Stimulated activated CD4-positive, alpha-beta T cell treated with anti-CD3 and anti-CD28 coated beads, Interleukin-12 subunit alpha, Interleukin-12 subunit beta, amount 100 ng/mL, for 24 hours (primary cell): ENCODE data around the gene CCDC134.

Experiments
- DNase-seq, 2 experiments: peaks; one replicate each; pipeline ENCODE4 v3.0.0-alpha.2; 2020; ENCODE audit warnings: low read depth in 2 of 2

Gene CCDC134

GRCh38 chr22:41800348-41801146, at the start of gene CCDC134:
CCDC134 (plus strand) TSS chr22:41800679; CDS start chr22:41808891, 8,212 bp downstream.
- DNase-seq, result peak; percentile 78 to 91

DNA sequence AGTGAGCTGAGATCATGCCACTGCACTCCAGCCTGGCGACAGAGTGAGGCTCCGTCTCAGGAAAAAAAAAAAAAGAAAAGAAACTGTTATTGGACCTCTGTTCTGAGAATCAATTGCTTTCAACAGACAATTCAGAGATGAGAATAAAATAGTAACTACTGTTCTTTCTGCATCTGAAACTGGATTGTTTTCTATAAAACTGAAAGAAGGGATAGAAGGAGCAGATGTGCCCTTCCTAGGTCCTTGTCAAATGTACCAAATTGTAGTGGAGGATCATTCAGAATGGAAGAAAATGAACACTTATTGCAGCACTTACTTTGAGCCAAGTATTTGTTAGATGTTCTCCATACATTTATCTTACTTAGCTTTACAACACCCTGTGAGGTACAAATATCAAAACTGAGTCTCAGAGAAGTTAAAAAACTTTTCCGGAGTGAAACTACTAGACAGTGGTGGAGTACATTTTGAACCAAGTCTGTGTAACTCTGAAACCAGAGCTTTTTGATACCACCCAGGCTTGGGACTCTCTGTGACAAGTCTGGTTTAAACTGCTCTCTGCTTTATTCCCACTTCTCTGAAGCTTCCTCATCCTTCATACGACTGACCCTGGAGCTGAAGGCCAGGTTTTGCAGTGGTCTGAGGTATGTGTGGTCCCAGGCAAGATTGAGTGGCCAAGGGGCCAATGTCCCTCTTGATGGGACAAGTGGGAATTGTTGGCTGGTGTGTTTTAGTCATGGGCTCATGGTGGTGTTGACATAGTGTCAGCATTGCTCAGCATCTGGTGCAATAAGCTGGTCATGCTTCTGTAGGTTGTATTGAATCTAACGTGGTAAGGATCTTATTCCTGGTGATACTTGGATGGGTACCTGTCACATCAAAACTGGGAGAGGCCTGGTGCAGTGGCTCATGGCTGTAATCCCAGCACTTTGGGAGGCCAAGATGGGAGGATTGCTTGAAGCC, 48.2 kb upstream of the CCDC134 start:
- no peak for DNase-seq

GRCh38 chr22:41753984-41754383, 46.5 kb upstream of the CCDC134 start:
- DNase-seq, result no peak

DNA sequence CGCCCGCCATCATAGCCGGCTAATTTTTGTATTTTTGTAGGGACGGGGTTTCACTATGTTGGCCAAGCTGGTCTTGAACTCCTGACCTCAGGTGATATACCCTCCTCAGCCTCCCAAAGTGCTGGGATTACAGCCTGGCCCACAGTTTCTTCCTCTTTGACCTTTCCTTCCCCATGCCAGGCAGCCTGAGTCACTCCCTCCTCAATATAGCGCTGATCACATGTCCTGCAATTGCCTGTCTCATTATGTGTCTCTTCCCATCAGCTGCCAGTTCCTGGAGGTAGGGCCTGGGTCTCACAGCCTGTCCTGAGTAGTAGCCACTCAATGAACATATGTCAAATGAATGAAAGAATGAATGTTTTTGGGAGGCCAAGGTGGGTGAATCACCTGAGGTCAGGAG, 43.0 kb upstream of the CCDC134 start:
- DNase-seq, result no peak

DNA sequence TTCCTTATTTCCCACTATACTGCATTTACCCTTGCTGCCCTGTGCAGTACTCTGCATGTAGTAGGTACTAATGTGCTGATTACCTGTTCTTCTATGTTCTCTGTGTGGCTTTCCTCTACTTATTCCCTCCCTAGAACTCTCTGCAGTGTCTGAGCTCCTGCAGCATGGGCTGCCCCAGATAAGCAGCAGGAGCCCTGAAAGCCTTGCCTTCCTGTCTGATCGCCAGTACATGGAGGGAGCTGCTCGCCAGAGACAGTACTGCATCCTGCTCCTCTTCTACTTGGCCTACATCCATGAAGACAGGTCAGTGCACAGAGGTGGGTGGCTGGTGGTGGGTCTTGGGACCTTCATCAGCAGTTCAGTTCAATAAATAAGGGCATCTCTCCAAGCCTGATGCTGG, 42.2 kb upstream of the CCDC134 start:
- DNase-seq, result no peak

DNA sequence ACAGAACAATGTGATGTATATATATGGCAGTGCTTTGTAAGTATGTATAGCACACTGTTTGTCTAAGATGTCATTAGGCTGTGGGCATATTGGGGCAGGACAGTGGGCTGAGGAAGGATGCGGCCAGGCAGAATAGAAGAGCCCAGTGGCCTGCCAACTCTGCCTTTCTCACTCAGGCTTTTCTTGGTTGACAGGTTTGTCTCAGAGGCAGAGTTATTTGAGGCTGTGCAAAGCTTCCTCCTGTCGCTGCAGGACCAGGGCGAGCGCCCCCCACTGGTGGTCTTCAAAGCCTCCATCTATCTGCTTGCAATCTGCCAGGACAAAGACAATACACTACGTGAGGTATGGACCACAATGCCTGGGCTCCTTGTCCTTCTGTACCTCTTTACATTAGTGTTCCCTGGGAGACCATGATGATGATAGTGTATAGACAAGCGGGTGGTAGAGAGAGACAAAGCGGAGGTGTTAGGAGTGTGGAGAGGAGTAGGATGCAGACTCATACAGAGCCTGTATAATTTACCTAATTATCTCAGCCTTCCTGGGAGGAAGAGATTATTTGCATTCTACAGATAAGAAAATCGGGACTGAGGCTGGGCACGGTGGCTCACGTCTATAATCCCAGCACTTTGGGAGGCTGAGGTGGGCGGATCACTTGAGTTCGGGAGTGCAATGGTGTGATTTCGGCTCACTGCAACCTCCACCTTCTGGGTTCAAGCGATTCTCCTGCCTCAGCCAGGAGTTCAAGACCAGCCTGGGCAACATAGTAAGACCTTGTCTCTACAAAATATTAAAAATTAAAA, 37.3 kb upstream of the CCDC134 start:
- no peak for DNase-seq

- DNase-seq, result no peak
These were observed 34.0 kb upstream of the CCDC134 start for GRCh38 chr22:41766476-41766875.

DNA sequence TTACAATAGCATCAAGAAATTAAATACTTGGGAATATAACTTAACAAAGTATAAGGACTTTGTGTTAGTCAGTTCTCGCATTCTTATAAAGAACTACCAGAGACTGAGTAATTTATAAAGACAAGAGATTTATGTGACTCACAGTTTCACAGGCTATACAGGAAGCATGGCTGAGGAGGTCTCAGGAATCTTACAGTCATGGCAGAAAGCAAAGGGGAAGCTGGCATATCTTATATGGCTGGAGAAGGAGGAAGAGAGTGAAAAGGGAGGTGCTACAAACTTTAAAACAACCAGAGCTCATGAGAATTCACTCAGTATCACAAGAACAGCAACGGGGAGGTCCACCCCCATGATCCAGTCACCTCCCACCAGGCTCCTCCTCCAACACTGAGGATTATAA, 32.0 kb upstream of the CCDC134 start:
- DNase-seq, result no peak

DNA sequence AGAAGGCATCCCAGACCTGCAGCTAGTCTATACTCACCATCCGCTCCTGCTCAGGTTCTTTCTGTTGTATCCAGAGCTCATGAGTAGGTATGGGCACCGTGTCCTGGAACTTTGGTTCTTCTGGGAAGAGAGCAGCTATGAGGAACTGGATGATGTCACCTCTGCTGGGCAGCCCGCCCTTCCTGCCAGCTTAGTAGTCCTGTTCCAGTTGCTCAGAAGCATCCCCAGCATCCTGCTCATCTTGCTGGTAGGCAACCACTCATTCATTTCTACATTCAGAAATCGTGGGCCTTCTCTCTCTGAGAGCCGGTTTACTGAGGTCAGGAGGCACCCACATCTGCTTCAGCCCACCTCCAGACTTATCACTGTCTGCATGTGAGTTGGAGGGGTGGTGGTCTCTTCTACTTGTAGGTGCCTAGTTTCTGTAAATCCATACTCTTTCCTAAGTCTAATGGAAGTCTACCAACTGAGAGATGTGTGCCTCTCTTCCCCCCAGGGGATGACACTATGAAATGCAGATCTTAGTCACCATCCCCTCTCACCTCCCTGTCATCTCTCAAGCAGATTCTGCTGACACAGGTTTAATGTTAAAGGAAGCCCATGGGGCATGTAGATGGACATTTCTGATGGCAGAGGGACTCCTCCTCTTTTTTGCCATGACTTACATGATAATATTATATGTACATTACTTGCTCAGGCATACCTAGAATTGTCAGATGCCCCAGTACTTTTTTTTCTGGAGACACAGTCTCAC, 29.6 kb upstream of the CCDC134 start:
- no peak for DNase-seq

GRCh38 chr22:41772198-41772597, 28.3 kb upstream of the CCDC134 start:
- DNase-seq, result no peak

DNA sequence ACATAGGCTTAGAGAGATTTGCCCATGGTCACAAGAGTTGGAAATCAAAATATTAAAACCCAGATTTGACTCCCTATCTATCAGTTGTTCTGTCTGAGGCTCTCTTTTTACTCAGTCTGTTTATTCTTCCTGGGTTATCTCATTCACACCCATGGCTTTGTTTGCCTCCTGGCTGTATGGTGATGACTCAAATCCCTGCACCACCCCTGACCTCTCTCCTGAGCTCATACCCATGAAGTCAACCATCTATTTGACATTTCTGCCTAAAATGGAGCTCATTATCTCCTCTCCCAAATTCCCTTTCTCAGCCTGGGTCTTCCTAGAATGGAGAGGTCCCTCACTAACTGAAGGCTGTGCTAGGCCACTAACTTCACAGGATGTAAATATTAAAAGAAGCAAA, 27.8 kb upstream of the CCDC134 start:
- DNase-seq, result no peak

- DNase-seq, result no peak
These were observed 25.1 kb upstream of the CCDC134 start for GRCh38 chr22:41775338-41775737.

DNA sequence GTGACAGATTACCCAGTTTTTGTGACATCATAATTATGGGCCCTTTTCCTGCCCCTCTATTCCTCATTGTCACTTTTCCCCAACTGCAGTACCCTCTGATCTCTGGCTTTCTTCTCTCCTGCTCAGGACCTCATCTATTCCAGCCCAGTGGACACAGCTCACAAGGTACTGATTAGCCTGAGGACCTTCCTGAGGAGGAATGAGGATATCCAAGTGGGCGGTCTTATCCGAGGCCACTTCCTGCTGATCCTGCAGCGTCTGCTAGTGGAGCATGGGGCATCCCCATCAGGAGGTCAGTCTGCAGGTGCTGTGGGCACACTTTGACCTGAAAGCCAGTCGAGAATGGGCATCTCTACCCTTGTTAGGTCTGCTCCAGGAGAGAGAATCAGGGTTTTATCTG, 24.5 kb upstream of the CCDC134 start:
- no peak for DNase-seq

DNA sequence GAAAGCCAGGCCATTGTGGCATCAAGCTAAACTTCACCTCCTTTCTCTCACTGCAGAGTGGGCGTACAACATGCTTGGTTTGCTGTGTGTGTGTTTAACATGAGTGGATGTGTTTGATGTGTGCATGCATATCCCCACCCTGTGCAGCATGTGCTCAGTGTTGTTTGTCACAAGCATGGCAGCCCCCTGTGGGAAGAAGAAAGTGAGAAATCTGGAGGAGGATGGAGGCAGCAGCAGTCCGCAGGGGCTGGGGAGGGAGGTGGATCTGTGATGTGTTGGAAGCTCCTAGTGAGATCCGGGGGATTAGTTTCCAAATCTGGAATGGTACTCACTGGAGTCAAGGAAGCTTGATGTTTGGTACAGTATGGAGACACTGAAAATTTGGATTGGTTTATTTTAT, 24.1 kb upstream of the CCDC134 start:
- no peak for DNase-seq

DNA sequence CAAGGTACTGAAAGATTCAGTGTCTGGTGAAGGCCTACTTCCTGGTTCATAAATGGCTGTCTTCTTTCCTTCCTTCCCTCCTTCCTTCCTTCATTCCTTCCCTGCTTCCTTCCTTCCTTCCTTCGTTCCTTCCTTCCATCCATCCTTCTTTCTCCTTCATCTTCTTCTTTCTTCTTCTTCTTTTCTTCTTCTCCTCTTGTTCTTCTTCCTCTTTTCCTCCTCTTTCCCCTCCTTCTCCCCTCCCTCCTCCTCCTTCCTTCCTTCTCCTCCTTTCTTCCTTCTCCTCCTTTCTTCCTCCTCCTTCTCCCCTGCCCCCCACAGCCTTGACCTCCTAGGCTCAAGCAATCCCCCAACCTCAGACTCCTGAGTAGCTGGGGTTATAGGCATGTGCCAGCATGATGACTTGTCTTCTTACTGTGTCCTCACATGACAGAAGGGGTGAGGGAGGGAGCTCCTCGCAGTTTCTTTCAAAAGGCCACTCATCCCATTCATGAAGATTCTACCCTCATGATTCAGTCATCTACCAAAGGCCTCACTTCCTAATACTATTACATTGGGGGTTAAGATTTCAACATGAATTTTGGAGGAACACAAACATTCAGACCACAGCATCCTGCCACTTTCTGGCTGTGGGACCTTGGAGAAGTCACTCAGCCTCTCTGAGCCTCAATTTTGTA, 22.6 kb upstream of the CCDC134 start:
- no peak for DNase-seq

DNA sequence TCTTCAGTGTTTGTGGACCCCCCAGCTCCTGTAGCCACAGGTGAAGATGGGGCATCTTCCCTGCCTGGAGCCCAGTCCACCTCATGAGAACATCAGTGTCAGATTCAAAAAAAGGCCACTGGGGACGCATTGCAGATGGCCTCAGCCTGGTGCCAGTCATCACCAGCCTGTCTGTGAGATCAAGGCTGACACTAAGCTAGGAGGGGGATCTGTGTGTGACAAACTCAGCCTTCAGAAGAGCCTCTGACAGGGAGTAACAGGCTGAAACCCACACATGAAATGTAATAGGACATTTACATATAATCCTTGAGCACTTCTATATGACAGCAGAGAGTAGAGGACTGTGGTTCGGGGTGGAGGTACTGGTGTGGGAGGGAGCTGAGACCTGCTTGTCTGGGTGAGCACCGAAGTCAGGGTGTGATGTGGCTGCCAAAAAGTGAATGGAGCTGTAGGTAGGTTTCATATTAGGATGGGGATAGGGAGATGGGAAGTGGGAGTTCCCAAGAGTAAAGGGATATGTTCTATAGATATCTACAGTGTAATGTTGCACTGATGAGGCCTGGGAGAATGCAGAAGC, 20.5 kb upstream of the CCDC134 start:
- DNase-seq, result no peak

DNA sequence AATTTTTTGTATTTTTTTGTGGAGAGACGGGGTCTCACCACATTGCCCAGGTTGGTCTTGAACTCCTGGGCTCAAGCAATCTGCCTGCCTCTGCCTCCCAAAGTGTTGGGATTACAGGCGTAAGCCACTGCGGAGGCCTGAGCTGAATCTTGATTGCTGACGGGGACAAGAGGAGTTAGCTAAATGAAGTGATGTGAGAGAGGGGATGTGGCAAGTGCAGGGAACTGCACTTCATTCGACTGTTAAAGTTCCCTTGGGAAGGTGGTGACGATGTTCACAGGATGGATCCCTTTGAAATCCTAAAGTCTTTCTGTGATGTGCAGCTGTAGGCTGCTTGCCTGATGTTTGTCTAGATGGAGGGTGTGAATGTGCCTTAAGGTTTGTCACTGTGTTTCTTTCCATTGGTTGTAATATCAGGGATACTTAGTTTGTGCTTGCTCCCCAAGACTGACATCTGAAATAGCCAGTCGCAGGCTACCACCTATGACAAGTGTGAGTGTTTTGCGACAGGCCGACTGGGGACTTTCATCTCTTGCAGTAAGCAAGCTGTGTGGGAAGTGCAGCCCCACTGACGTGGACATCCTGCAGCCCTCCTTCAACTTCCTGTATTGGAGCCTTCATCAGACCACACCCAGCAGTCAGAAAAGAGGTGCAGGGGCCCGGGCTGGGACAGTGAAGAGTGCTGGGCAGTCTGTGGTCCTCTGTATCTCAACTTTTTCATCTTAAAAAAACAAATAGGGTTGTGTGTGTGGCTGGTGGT, 19.6 kb upstream of the CCDC134 start:
- DNase-seq, result peak; percentile 65 to 85

GRCh38 chr22:41781507-41781906, 19.0 kb upstream of the CCDC134 start:
- no peak for DNase-seq

DNA sequence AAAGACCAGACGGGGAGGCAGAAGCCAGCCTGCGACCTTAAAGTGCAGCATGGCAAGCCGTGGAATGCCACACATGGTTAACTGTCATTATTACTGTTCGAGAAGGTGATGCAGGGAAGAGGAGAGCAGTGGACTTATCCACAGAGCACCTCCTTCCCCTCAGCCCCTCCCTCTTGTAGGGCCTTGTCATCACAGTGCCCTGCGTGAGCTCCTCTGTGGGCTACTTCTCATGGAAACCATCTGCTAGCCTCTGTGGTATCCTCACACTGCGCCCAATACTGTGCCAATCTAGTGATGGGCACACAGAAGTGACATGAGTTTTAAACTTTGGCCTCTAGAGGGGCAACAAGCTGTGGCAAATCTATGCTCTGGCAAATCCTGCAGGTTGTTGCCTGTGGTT, 18.2 kb upstream of the CCDC134 start:
- no peak for DNase-seq

GRCh38 chr22:41782751-41783150, 17.7 kb upstream of the CCDC134 start:
- no peak for DNase-seq
